Bronchial epithelial cell (primary cell): ENCODE measurements around the gene LRMDA. TPM values are rescaled to one million over a fixed set of nuclear protein-coding genes. Genes with fewer than 3 reads are reported as not detected.

Experiments used
- DNase-seq: peaks from one replicate; pipeline ENCODE4 v3.0.0-alpha.2; 2010; ENCODE audit warnings: low read depth
- FAIRE-seq: peaks from 2 replicates; lab custom pipeline; 2011; peaks lifted over from hg19 to GRCh38; lab: Jason Lieb, UNC
- H3K27me3 ChIP-seq: 2 replicates; pipeline ENCODE4 v1.5.1; 2011; ENCODE audit warnings: low read length; ENCODE audit not compliant: control insufficient read depth, insufficient read depth
- H3K36me3 ChIP-seq: 2 replicates; pipeline ENCODE4 v1.5.1; 2011; ENCODE audit warnings: low read length; ENCODE audit not compliant: control insufficient read depth, insufficient read depth
- H3K4me3 ChIP-seq: 2 replicates; pipeline ENCODE4 v1.5.1; 2011; ENCODE audit warnings: mild to moderate bottlenecking, low read depth, low read length, control low read depth
- CTCF ChIP-seq: IDR thresholded peaks from 2 replicates; pipeline ENCODE4 v1.5.1; 2011; ENCODE audit warnings: mild to moderate bottlenecking, moderate library complexity, low read length, control low read depth, inconsistent platforms; ENCODE audit not compliant: insufficient read depth, severe bottlenecking
- total RNA-seq: library from RNA; depleted of rRNA; stranded (reverse); fragments of >200 nt; gene quantifications from 2 replicates; pipeline ENCODE4 v1.2.1, GENCODE V29; 2014

LRMDA gene
- total RNA-seq, 1 donor from 2014 or later: 1.6 TPM

- no peak for FAIRE-seq
- H3K36me3 ChIP-seq: no peaks in the 10 kb centered on the region
- no peak for DNase-seq
- H3K27me3 ChIP-seq: no peaks in the 10 kb centered on the region
- no peak overlapping the region for H3K4me3 ChIP-seq
- TF ChIP-seq CTCF: no peak
Observed at GRCh38 chr10:76067447-76067846, 636.0 kb downstream of the LRMDA start.

GRCh38 chr10:76068856-76069255, 637.4 kb downstream of the LRMDA start:
- FAIRE-seq (no peak), DNase-seq (no peak)
- Histone ChIP-seq H3K4me3 (no peak overlapping the region), H3K27me3 (no peaks in the 10 kb centered on the region), H3K36me3 (no peaks in the 10 kb centered on the region)
- no peak for TF ChIP-seq CTCF

GRCh38 chr10:76070916-76071315, 639.5 kb downstream of the LRMDA start:
- FAIRE-seq: no peak

GRCh38 chr10:76071653-76072365, 640.4 kb downstream of the LRMDA start:
- Histone ChIP-seq H3K27me3 (no peaks in the 10 kb centered on the region), H3K4me3 (no peak overlapping the region), H3K36me3 (no peaks in the 10 kb centered on the region)
- TF ChIP-seq CTCF: no peak
- DNase-seq (no peak), FAIRE-seq (no peak)

More at GRCh38 chr10:76070916-76071315, 639.5 kb downstream of the LRMDA start:
- TF ChIP-seq CTCF: no peak
- H3K27me3 ChIP-seq: no peaks in the 10 kb centered on the region
- no peak overlapping the region for H3K4me3 ChIP-seq
- no peak for DNase-seq
- H3K36me3 ChIP-seq: no peaks in the 10 kb centered on the region

- Histone ChIP-seq H3K27me3 (no peaks in the 10 kb centered on the region), H3K4me3 (no peak overlapping the region), H3K36me3 (no peaks in the 10 kb centered on the region)
- peak; percentile 18 for FAIRE-seq
- no peak for DNase-seq
- TF ChIP-seq CTCF: no peak
Observed at GRCh38 chr10:76072384-76072783, 641.0 kb downstream of the LRMDA start.

GRCh38 chr10:76073524-76073923, 642.1 kb downstream of the LRMDA start:
- H3K27me3 ChIP-seq: no peaks in the 10 kb centered on the region
- FAIRE-seq: no peak
- no peak for TF ChIP-seq CTCF
- no peak overlapping the region for H3K4me3 ChIP-seq
- no peaks in the 10 kb centered on the region for H3K36me3 ChIP-seq
- DNase-seq: no peak
